ENCODE data around the gene PARL. TPM values are rescaled to one million over a fixed set of nuclear protein-coding genes. Genes with fewer than 3 reads are reported as not detected.
"Not testable (repeated sequence)": the region's sequence is repeated elsewhere in the genome, so short reads cannot be mapped to it uniquely, and the experiment has no call there.

Gene PARL
- total and polyA plus RNA-seq, 8 donors, result 39.6 to 58.3 (median 50.3) TPM

GRCh38 chr3:183878071-183878470 is 6.6 kb downstream of the PARL start:
- TF ChIP-seq CTCF (IDR thresholded peaks at IDR 0.05), result no peak
- Histone ChIP-seq H3K36me3 (peaks cover 0 to 5% of the 10 kb centered on the region in 2 donors), H3K4me3 (no peak overlapping the region), H3K27me3 (no peaks in the 10 kb centered on the region), H3K27ac (peak overlapping the region in 1 of 2 donors; percentile 63), H3K4me1 (peaks cover 12 to 72% of the 10 kb centered on the region in 2 donors), H3K9me3 (no peaks in the 10 kb centered on the region)
- intact Hi-C loops (cut with DNase I), result no loop called here
- peak; percentile 70 for ATAC-seq
- peak in 1 of 4 donors; percentile 36 for DNase-seq

- H3K9me3 ChIP-seq; ATAC-seq; H3K4me3 ChIP-seq; H3K27me3 ChIP-seq; intact Hi-C loops (cut with DNase I); DNase-seq; H3K36me3 ChIP-seq: not testable (repeated sequence)
- Histone ChIP-seq H3K4me1 (peaks cover 5 to 66% of the 10 kb centered on the region in 2 donors), H3K27ac (peak overlapping the region in 1 of 2 donors; percentile 63)
Observed at GRCh38 chr3:183877227-183877626, 7.5 kb downstream of the PARL start.

- H3K27me3 ChIP-seq, result no peaks in the 10 kb centered on the region
- TF ChIP-seq CTCF (IDR thresholded peaks at IDR 0.05), result no peak
- H3K36me3 ChIP-seq, result peaks cover 0 to 5% of the 10 kb centered on the region in 2 donors
- H3K4me1 ChIP-seq, result peaks cover 5 to 66% of the 10 kb centered on the region in 2 donors
- H3K27ac ChIP-seq, result peak overlapping the region in 1 of 2 donors; percentile 50
- no peak overlapping the region for H3K4me3 ChIP-seq
- DNase-seq, result no peak
- H3K9me3 ChIP-seq, result no peaks in the 10 kb centered on the region
- intact Hi-C loops (cut with DNase I), result no loop called here
- ATAC-seq, result no peak
Observed at GRCh38 chr3:183875411-183875810, 9.3 kb downstream of the PARL start.

- Histone ChIP-seq H3K36me3 (peaks cover 0 to 5% of the 10 kb centered on the region in 2 donors), H3K4me1 (peaks cover 5 to 59% of the 10 kb centered on the region in 2 donors), H3K27ac (no peak overlapping the region), H3K27me3 (no peaks in the 10 kb centered on the region), H3K9me3 (no peaks in the 10 kb centered on the region), H3K4me3 (no peak overlapping the region)
- TF ChIP-seq CTCF (IDR thresholded peaks at IDR 0.05), result no peak
- DNase-seq (no peak), ATAC-seq (no peak)
- intact Hi-C loops (cut with DNase I), result no loop called here
Observed at GRCh38 chr3:183873914-183874313, 10.8 kb downstream of the PARL start.

GRCh38 chr3:183871541-183871940 is 13.1 kb downstream of the PARL start:
- Histone ChIP-seq H3K27me3 (no peaks in the 10 kb centered on the region), H3K9me3 (no peaks in the 10 kb centered on the region), H3K27ac (no peak overlapping the region), H3K4me1 (peaks cover 3 to 40% of the 10 kb centered on the region in 2 donors), H3K4me3 (no peak overlapping the region), H3K36me3 (peaks cover 0 to 14% of the 10 kb centered on the region in 2 donors)
- DNase-seq (no peak), ATAC-seq (no peak)
- intact Hi-C loops (cut with DNase I), result no loop called here
- TF ChIP-seq CTCF (IDR thresholded peaks at IDR 0.05), result no peak

- H3K36me3 ChIP-seq, result peaks cover 0 to 24% of the 10 kb centered on the region in 2 donors
- no peaks in the 10 kb centered on the region for H3K27me3 ChIP-seq
- H3K27ac ChIP-seq, result no peak overlapping the region
- intact Hi-C loops (cut with DNase I), result no loop called here
- ATAC-seq (no peak), DNase-seq (no peak)
- H3K4me1 ChIP-seq, result peaks cover 3 to 32% of the 10 kb centered on the region in 2 donors
- TF ChIP-seq CTCF (IDR thresholded peaks at IDR 0.05), result no peak
- no peaks in the 10 kb centered on the region for H3K9me3 ChIP-seq
- no peak overlapping the region for H3K4me3 ChIP-seq
Observed at GRCh38 chr3:183870563-183870962, 14.1 kb downstream of the PARL start.

All from left lung (tissue), 10 donors.